ENCODE results near the gene SGSM2.

DNA sequence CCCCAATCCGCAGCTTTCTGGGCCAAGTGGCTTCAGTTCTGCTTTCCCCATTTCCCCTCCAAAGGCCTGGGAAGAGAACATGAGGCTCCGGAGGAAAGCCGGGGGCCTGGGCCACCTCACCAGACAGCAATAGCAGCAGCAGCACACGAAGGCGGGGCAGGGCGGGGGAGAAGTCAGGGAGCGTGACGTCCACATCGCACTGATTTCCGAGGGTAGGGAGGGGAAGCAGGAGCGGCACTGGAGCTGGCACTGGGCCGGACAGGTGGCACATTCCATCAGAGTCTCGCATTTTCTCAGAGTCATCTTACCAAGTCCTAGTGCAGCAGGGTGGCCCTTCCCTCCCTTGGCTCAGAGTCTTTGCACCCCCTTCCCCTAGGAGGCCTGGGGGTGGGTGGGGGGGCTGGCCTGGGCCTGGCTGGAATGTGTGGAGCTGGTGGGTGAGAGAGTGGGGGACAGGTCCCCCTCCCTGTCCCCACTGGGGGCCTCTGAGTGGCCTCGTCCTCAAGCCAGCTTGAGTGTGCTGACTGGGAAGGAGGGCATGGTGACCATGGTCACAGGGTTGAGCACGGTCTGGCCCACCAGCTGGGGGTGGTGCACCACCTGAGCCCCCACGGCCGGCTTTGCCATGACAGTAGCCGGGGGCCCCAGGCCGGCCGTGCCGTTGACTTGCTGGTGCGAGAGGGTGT lies 49.2 kb downstream of the SGSM2 start:
- TF ChIP-seq CTCF (IDR thresholded peaks at IDR 0.05; ENCODE audit: low read depth, low read length, missing input control) = no peak
- no peak for TF ChIP-seq JUND (IDR thresholded peaks at IDR 0.05)
- no peak for TF ChIP-seq GABPA (IDR thresholded peaks at IDR 0.05 in 1 of 2, conservative IDR thresholded peaks at IDR 0.05 in 1 of 2)
- TF ChIP-seq SP1 (IDR thresholded peaks at IDR 0.05) = no peak
- TF ChIP-seq ATF3 (IDR thresholded peaks at IDR 0.05) = no peak

Data from liver (tissue), 3 donors.